Neural crest cell (in vitro differentiated cells): ENCODE measurements around the gene ABCA3. TPM values are rescaled to one million over a fixed set of nuclear protein-coding genes. Genes with fewer than 3 reads are reported as not detected.

Source experiments
- DNase-seq: peaks from one replicate; pipeline ENCODE4 v3.0.0; 2021; ENCODE audit warnings: low read depth, mixed read lengths, low spot score
- H3K27ac Mint-ChIP-seq: one replicate; pipeline ENCODE4 v1.8.0; 2021; ENCODE audit warnings: mild to moderate bottlenecking, mixed read lengths; ENCODE audit not compliant: unreplicated experiment
- H3K27me3 Mint-ChIP-seq: 2 replicates; pipeline ENCODE4 v1.8.0; 2021; ENCODE audit warnings: low read depth, mild to moderate bottlenecking, mixed read lengths
- H3K36me3 Mint-ChIP-seq: 2 replicates; pipeline ENCODE4 v1.8.0; 2021; ENCODE audit warnings: low read depth, mild to moderate bottlenecking, mixed read lengths
- H3K4me1 Mint-ChIP-seq: 2 replicates; pipeline ENCODE4 v1.8.0; 2021; ENCODE audit warnings: mixed read lengths
- H3K4me3 Mint-ChIP-seq: one replicate; pipeline ENCODE4 v1.8.0; 2021; ENCODE audit warnings: mild to moderate bottlenecking, mixed read lengths
- H3K9me3 Mint-ChIP-seq: 2 replicates; pipeline ENCODE4 v1.8.0; 2021; ENCODE audit warnings: mixed read lengths
- CTCF ChIP-seq: fragments of 200-600 bp; sonication (generic); conservative IDR thresholded peaks from 2 replicates; pipeline ENCODE4 v1.5.0; 2021; ENCODE audit warnings: antibody characterized with exemption, mild to moderate bottlenecking
- total RNA-seq: library from RNA; stranded (reverse); gene quantifications from 2 replicates; pipeline ENCODE4 v1.2.1, GENCODE V29; 2021

The ABCA3 gene
- total RNA-seq, 1 donor from 2014 or later: 19.6 TPM

- Mint-ChIP-seq H3K36me3 (no peaks in the 10 kb centered on the region), H3K4me1 (no peaks in the 10 kb centered on the region), H3K9me3 (no peaks in the 10 kb centered on the region), H3K27ac (peak overlapping the region; percentile 90), H3K27me3 (no peaks in the 10 kb centered on the region), H3K4me3 (no peak overlapping the region)
- no peak for DNase-seq
- TF ChIP-seq CTCF: no peak
Observed at GRCh38 chr16:2280981-2281542, 59.5 kb downstream of the ABCA3 start.

- H3K27ac Mint-ChIP-seq: peak overlapping the region; percentile 90
- no peaks in the 10 kb centered on the region for H3K4me1 Mint-ChIP-seq
- no peak for TF ChIP-seq CTCF
- no peaks in the 10 kb centered on the region for H3K36me3 Mint-ChIP-seq
- H3K27me3 Mint-ChIP-seq: no peaks in the 10 kb centered on the region
- no peaks in the 10 kb centered on the region for H3K9me3 Mint-ChIP-seq
- DNase-seq: no peak
- no peak overlapping the region for H3K4me3 Mint-ChIP-seq
Observed at GRCh38 chr16:2280461-2280860, 60.1 kb downstream of the ABCA3 start.

- no peak for TF ChIP-seq CTCF
- DNase-seq: no peak
- no peak overlapping the region for H3K27ac Mint-ChIP-seq
- no peaks in the 10 kb centered on the region for H3K27me3 Mint-ChIP-seq
- H3K36me3 Mint-ChIP-seq: no peaks in the 10 kb centered on the region
- H3K4me1 Mint-ChIP-seq: no peaks in the 10 kb centered on the region
- no peaks in the 10 kb centered on the region for H3K9me3 Mint-ChIP-seq
- H3K4me3 Mint-ChIP-seq: no peak overlapping the region
Observed at GRCh38 chr16:2278956-2279800, 61.4 kb downstream of the ABCA3 start.

- Mint-ChIP-seq H3K4me3 (peak overlapping the region; percentile 23), H3K4me1 (no peaks in the 10 kb centered on the region), H3K9me3 (no peaks in the 10 kb centered on the region), H3K27ac (no peak overlapping the region), H3K27me3 (no peaks in the 10 kb centered on the region), H3K36me3 (no peaks in the 10 kb centered on the region)
- DNase-seq: no peak
- TF ChIP-seq CTCF: no peak
Observed at GRCh38 chr16:2278272-2278608, 62.3 kb downstream of the ABCA3 start.

- H3K4me1 Mint-ChIP-seq: no peaks in the 10 kb centered on the region
- TF ChIP-seq CTCF: no peak
- no peaks in the 10 kb centered on the region for H3K9me3 Mint-ChIP-seq
- H3K36me3 Mint-ChIP-seq: no peaks in the 10 kb centered on the region
- peak overlapping the region; percentile 23 for H3K4me3 Mint-ChIP-seq
- no peaks in the 10 kb centered on the region for H3K27me3 Mint-ChIP-seq
- no peak overlapping the region for H3K27ac Mint-ChIP-seq
- DNase-seq: no peak
Observed at GRCh38 chr16:2277466-2278271, 62.9 kb downstream of the ABCA3 start.
